Measurements from ENCODE around the gene GMEB1.

DNA sequence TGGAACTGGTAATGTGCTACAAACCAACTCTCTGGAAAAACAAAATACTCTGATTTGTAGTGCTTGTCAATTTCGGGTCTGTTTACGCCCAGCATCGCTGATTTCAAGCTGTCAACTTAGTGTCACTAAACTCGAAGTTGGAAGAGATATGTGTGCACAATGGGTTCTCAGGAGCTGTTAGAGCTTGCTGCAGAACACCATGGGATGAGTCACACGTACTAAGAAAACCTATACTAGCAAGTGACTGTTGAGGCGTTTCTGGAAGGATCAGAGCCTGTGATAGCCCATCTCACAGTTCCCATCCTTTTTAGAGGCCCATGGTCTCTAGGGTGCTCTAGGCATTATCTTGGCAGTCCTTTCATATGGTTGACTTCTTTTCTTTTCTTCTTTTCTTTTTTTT lies 14.3 kb downstream of the GMEB1 start:
- TF ChIP-seq, protein P1, sequence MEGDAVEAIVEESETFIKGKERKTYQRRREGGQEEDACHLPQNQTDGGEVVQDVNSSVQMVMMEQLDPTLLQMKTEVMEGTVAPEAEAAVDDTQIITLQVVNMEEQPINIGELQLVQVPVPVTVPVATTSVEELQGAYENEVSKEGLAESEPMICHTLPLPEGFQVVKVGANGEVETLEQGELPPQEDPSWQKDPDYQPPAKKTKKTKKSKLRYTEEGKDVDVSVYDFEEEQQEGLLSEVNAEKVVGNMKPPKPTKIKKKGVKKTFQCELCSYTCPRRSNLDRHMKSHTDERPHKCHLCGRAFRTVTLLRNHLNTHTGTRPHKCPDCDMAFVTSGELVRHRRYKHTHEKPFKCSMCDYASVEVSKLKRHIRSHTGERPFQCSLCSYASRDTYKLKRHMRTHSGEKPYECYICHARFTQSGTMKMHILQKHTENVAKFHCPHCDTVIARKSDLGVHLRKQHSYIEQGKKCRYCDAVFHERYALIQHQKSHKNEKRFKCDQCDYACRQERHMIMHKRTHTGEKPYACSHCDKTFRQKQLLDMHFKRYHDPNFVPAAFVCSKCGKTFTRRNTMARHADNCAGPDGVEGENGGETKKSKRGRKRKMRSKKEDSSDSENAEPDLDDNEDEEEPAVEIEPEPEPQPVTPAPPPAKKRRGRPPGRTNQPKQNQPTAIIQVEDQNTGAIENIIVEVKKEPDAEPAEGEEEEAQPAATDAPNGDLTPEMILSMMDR (optimal IDR thresholded peaks at IDR 0.05 in 1 of 3, IDR thresholded peaks at IDR 0.05 in 1 of 3, conservative IDR thresholded peaks at IDR 0.05 in 1 of 3; ENCODE audit: extremely low read depth in 1 of 3, insufficient read depth in 2 of 3, low read length in 3 of 3): no peak
- TF ChIP-seq EZH2 (IDR thresholded peaks at IDR 0.05; ENCODE audit: low read length): no peak
